Suprapubic skin (tissue), 4 donors: ENCODE results near the gene CYB5RL.

Experiments
- CTCF ChIP-seq, 2 donors: fragments of 200-600 bp in 1 of 2; fragments of 450-650 bp in 1 of 2; sonication (generic) in 1 of 2; IDR thresholded peaks; one replicate each; pipeline ENCODE4 v1.5.1; 2016 to 2019; ENCODE audit warnings: antibody characterized with exemption in 2 of 2, mild to moderate bottlenecking in 1 of 2, moderate library complexity in 1 of 2
- EP300 ChIP-seq: sonication (generic); formaldehyde crosslinking; IDR thresholded peaks from one replicate; pipeline ENCODE4 v1.6.1; 2017; ENCODE audit warnings: antibody characterized with exemption
- POLR2A ChIP-seq, 2 donors: fragments of 450-650 bp; IDR thresholded peaks; one replicate each; pipeline ENCODE4 v1.6.1; 2017; ENCODE audit warnings: antibody characterized with exemption in 2 of 2, mild to moderate bottlenecking in 2 of 2, moderate library complexity in 2 of 2
- POLR2AphosphoS5 ChIP-seq, 3 donors: sonication (generic); formaldehyde crosslinking; IDR thresholded peaks; one replicate each; pipeline ENCODE4 v1.6.1; 2017; ENCODE audit warnings: antibody characterized with exemption in 3 of 3

GRCh38 chr1:54243022-54243421, 43.2 kb upstream of the CYB5RL start:
- TF ChIP-seq CTCF (IDR thresholded peaks at IDR 0.05) (no peak), POLR2A (IDR thresholded peaks at IDR 0.05) (no peak), EP300 (no peak), POLR2AphosphoS5 (IDR thresholded peaks at IDR 0.05) (no peak)
